GM19324 (cell line): ENCODE data around the gene ABHD16A.
A peak's percentile ranks its signal among the peaks of the same experiment; 100 is the strongest.

Experiments used
- ATAC-seq: cut with Tn5 transposase; IDR thresholded peaks from one replicate; pipeline ENCODE4 v1.9.1; 2021; ENCODE audit warnings: mild to moderate bottlenecking, moderate library complexity; ENCODE audit not compliant: unreplicated experiment, low FRiP score

Gene ABHD16A

GRCh38 chr6:31732029-31732428 is 28.9 kb upstream of the ABHD16A start:
- no peak for ATAC-seq

- ATAC-seq, result no peak
Measured at GRCh38 chr6:31730631-31731086, 27.5 kb upstream of the ABHD16A start.

DNA sequence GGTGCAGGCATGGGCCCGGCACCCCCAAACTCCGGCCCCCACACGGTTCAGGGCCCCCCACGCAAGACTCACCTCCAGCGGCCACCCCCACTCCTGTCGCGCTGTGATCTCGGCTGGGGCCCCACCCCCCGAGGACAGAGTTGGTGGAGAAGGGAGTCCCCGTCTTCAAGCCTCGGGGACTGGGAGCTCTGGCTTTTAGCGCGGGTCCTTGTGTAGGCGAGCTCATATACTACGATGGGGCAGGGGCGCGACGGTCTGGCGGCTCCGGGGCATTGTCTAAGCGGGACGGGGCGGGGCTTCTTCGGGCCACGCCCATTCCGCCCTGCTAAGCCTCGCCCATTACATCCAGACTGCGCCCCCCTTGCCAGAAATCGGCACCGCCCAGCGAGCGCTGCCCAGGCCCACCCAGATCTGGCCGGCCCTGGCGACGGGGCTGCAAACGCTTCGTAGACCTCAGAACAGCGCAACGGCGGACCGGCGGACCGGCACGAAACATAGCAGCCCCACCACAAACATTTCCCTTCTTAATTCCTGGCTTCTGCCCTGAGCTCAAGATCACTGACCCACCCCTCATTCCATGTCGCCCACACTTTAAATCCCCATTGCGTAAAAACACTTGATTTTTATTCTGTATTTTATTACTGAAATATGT is 27.0 kb upstream of the ABHD16A start:
- ATAC-seq, result no peak

DNA sequence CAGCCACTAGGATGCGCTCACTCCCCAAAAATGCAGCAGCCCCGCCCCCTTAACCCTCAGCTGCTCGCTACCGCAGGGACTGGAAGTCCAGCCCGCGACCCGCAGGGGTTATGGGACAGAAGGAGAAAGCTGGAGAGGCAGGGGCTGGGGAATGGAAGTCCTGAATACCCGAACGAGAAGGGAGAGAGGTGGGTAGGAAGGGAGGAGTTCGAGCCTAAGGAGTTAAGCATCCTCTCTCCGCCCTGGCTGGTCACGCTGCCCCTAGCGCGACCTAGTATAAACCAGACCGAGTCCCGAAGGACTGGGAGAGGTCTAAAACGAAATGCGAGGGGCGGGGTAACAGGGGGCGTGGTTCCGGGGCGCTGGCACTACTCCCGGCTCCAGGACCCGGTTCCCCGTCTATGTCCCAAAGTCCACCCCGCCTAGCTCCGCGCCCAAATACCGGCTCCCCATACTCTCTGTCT is 26.4 kb upstream of the ABHD16A start:
- no peak for ATAC-seq

DNA sequence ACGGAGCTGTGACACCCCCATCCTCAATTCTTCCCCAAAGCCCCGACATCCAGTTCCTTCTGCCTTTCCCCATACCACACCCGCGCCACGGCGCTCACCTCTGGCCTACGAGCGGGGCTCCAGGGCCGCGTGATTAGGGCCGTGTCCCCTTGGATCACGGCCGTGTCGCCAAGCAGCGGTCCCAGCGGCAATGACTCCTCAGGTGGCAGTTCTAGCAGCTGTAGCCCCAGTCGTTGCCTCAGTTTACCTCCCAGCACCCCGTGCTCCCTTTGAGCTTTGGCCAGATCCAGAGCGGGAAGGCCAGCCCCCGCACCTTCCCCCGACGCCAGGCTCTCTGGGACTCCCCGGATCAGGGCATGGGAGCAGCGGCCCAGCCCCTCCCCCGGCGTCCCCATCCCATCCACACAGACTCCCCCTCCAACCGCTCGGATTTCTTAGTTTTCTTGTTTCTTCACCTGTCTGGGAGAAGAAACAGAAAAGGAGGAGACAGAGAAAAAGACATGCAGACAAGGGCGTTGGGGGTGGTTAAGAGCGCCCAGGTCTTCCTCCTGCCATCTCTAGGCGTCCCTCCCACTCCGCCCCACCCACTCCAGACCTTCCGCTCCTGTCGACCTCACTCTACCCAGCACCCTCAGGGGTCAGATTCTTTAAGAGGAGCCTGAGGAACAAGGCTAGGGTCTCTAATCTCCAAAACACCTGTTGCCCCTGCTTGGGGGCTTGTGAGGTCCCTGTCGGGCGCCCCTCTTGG is 25.8 kb upstream of the ABHD16A start, which contains the start of gene DDAH2:
Gene DDAH2 (minus strand): TSS at position 533 of the 748 bp plus-strand sequence. CDS start 138 bp downstream, at position 395.
- ATAC-seq, result no peak

DNA sequence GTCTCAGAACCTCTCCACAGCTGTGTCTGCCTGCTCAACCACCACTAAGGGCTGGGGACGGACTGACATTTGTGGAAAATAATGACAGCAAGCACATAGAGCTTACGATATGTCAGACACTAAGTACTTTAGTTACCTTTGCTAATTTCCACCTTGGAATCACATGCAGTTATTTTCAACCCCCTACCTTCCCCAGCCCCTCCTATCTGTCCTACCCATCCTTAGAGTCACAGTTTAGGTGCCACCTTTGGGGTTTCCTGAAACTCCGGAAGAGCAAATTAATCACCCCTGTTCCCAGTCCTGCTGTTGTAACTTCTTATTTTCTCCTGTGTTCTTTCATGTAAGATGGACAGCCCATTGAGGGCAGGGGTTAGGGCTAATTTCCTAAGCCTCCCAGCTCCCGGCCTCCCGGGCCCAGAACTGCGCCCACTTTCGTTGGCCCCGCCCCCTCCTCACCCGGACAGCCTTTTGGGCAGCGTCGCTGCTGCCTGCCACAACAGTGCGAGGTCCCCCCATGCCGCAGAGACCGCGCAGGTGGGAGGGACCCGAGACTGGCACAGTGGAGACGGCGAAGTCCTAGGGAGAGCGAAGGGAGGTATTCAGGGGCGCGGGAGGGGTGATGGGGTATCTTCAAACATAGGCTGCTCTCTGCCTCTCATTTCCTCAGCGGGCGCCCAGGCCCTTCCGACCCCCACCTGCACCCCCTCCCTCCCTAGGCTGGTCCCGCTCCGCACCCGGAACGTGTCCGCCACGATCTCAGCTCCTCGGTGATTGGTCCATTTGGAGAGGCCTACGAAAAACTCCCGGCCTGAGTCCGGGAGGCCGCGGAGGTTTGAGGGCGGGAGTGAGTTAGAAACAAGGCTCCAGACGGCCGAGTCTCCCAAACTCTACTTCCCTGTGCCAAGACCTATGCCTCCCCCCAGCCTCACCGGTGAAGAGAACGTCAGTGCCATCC is 24.9 kb upstream of the ABHD16A start:
- ATAC-seq, result no peak

GRCh38 chr6:31727034-31727716 is 24.1 kb upstream of the ABHD16A start:
- peak; percentile 48 for ATAC-seq

DNA sequence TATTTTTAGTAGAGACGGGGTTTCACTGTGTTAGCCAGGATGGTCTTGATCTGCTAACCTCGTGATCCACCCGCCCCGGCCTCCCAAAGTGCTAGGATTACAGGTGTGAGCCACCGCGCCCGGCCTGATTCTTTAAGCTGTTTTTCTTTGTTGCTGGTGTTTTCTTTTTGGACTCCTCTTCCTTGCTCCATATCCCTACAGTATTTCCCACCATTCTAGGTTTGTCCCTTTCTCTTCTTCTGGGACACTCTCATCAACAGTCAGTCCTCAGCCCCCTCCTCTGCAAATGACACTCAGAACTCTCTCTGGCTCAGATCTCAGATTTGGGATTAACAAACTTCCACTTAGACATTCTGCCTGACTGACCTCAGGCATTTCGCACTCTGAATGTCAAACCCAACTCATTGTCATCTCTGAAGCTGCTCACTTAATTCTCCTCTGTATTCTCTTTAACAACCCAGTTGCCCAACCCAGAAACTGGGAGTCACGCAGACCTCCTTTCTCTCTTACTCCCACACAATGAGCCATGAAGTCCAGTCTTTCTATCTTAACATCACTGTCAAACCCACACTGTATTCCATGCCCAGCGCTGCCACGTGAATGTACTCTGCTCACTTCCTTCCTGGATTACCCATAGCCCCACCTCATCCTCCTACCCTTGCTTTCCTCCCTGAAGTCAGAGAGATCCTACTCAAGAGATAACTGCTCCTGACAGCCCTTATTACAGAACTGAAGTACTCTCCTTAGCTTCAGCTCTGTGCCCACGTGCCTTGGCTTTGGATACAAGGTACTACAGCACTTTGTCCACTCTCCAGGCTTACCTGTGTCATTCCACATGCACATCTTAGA is 22.6 kb upstream of the ABHD16A start:
- ATAC-seq, result no peak

GRCh38 chr6:31723980-31724691 is 21.0 kb upstream of the ABHD16A start:
- no peak for ATAC-seq

DNA sequence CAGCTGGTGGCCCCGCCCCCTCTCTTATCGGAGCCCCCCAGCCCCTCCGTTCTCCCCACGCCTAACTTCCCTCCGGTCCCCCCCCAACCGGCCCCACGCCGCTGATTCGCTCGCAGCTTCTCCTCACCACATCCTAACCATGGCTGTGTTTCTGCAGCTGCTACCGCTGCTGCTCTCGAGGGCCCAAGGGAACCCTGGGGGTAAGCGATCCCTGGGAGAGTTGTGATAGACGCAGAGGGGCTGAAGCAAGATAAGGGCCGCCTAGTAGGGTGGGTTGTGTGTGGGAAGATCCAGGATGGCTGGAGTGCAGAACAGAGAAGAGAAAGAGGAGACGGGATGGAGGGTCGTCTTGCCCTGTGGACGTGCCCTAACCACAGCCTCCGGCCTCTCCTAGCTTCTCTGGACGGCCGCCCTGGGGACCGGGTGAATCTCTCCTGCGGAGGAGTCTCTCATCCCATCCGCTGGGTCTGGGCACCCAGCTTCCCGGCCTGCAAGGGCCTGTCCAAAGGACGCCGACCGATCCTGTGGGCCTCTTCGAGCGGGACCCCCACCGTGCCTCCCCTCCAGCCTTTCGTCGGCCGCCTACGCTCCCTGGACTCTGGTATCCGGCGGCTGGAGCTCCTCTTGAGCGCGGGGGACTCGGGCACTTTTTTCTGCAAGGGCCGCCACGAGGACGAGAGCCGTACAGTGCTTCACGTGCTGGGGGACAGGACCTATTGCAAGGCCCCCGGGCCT is 20.3 kb upstream of the ABHD16A start, which contains the start of gene MPIG6B:
Gene MPIG6B (plus strand): TSS at position 129 of the 735 bp plus-strand sequence. CDS start 11 bp downstream, at position 140.
- ATAC-seq, result no peak

- ATAC-seq, result no peak
Measured at GRCh38 chr6:31722173-31722572, 19.0 kb upstream of the ABHD16A start.

DNA sequence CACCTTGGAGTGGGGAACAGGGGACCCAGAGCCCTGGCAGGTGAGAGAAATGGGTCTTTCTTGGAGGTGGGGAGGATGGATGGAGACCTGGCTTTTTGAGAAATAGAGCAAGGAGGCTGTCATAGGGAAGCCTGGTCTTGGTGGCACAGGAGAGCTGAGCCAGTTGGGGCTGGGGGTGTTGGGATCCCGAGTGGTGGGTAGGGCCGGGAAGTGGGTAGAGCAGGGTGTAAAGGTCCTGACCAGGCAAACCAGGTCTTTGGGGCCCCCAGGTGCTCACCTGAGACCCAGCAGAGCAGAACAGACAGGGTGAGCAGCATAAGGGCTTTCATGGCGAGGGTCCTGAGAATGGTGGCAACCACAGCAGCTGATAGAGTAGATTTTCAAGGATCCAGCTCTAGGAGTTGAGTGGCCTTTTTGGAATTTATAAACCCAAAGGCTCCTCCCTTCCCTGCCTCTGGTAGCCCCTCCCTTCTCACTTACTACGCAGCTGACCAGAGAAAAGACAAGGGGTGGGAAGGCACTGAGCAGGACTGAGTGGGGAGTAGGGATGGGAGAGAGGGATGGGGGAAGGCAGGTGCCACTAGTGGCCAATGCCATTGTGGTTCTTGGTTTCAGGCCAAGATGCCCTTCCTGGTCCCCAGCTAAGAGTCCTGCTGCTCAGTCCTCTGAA is 18.4 kb upstream of the ABHD16A start, which contains the start of gene LY6G6C:
Gene LY6G6C (minus strand): TSS at position 396 of the 670 bp plus-strand sequence. CDS start 67 bp downstream, at position 329.
- ATAC-seq, result no peak

DNA sequence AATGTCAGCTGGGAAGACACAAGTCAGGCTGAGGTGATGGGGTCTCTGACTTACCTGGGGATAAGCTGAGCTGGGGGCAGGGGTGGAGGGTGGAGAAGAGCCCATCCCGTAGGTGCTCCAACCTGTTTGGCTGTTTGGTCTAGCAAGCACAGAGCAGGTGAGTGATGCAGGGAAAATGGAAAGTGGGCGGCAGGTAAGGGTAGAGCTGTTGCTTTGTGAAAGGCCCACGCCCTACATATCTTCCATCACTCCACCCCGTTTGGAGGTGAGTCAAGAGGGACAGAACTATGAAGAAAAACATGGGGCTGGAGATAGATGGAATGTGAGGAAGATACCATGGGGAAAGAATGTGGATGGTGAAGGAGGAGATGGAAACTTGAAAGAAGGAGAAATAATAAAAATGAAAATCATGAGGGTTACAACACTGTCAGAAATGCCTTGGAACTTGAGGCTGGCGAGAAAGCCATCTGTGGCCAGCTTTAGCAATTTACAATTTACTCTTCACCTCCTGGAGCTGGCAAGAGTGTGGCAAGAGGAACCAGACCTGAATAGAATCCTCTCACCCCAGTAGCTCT is 17.2 kb upstream of the ABHD16A start:
- no peak for ATAC-seq

- no peak for ATAC-seq
Measured at GRCh38 chr6:31719001-31719400, 15.9 kb upstream of the ABHD16A start.

DNA sequence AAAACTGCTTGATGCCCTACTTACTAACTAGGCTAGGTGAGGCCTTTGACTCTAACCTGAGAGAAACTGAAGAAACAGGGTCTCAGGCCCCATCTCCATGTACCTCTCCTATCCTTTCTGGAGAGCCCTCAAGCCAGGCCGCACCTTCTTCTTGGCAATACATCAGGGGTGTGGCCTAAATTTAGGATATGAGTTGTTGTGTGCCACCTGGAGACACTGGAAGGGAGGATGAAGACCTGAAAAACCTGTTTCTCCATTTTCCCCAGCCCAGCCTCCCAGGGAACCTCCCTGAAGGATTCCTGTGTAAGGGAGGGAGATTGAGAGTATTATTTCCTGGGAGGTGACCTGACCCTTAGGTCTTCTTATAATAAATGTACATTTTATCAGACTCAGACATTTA is 15.1 kb upstream of the ABHD16A start:
- ATAC-seq, result no peak

DNA sequence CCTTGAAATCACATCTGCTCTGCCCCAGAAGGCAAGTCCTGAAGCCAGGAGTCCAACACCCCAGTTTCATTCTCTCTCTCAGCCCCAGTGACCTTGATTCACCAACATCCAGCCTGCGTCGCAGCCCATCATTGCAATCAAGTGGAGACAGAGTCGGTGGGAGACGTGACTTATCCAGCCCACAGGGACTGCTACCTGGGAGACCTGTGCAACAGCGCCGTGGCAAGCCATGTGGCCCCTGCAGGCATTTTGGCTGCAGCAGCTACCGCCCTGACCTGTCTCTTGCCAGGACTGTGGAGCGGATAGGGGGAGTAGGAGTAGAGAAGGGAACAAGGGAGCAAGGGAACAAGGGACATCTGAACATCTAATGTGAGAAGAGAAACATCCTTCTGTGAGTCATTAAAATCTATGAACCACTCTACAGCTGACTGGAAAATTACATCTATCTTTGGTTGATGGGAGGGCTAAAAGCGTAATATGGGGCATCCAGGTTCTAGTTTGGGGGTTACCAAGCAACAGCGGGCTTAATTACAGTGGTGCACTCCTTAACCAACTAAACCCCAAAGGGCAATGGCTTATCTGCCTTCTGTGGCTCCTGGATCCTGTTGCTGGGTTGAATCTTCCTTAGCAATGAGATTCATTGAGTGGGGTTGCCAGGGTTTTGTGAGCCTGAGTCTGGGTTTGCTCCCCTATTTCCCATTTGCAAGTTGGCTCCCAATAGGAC is 14.5 kb upstream of the ABHD16A start:
- no peak for ATAC-seq
